ENCODE results near the gene FOXQ1. TPM values are rescaled to one million over a fixed set of nuclear protein-coding genes. Genes with fewer than 3 reads are reported as not detected.

The FOXQ1 gene
- total and polyA plus RNA-seq, 2 of the 13 experiments (the other 11 are each of a cell fraction or from before 2014, with no cell fraction given), result 35.2 to 39.8 TPM

DNA sequence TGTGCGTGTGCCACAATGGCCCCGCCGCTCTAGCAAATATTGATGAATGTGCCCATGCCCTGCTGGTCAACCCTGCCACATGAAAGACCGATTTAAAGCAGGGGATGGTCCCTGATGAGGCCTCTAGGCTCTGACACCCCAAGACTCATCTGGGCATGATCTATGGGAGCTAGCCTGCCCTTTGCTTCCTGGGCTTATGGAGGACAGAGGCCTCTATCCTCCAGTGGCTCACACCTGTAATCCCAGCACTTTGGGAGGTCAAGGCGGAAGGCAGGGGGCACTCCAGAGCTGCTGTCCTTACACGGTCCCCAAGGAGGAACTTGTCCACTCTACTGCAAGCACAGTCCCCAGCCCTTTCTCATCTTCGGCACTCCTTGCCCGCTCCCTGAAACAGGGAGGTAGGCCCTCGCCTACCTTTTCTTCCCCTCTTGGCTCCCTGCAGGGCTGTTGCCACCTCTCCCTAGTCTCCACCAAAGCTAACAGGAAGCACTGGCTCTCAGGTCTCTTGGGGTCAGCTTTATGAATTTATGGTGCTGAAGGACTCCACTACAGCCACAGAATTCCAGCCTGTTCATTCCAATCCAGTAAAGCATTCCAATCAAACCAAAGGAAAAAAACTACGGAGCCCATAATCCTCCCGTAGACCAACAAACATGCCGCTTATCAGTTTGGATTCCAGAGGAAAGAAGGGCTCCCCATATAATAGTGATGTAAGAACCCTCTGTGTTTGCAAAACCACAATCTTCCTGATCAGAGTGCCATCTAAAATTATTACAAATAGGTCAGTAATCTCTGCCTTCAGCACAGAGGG is 48.7 kb upstream of the FOXQ1 start (continued):
- TF ChIP-seq HNRNPLL (IDR thresholded peaks at IDR 0.05; ENCODE audit: low read depth, low read length, poor library complexity, severe bottlenecking), result no peak
- TF ChIP-seq TAF1 (CRISPR knock-in tag; IDR thresholded peaks at IDR 0.05), result peak; percentile 40; the same call in 1 of the 2 replicates
- TF ChIP-seq, protein P1, sequence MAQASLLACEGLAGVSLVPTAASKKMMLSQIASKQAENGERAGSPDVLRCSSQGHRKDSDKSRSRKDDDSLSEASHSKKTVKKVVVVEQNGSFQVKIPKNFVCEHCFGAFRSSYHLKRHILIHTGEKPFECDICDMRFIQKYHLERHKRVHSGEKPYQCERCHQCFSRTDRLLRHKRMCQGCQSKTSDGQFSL (CRISPR knock-in tag; IDR thresholded peaks at IDR 0.05), result no peak
- TF ChIP-seq GABPB1 (CRISPR knock-in tag; IDR thresholded peaks at IDR 0.05), result no peak; the same call in none of the 2 replicates
- peak; percentile 96 for TF ChIP-seq ZNF891 (CRISPR knock-in tag; IDR thresholded peaks at IDR 0.05)
- TF ChIP-seq SCMH1 (CRISPR knock-in tag; IDR thresholded peaks at IDR 0.05; ENCODE audit: borderline replicate concordance), result no peak
- 0 out of 2 replicates have a peak, but pooled peaks have one; percentile 37 for TF ChIP-seq ZNF12 (CRISPR knock-in tag; IDR thresholded peaks at IDR 0.05)
- TF ChIP-seq HMG20A (CRISPR knock-in tag; IDR thresholded peaks at IDR 0.05; ENCODE audit: borderline replicate concordance), result no peak
- TF ChIP-seq MED8 (CRISPR knock-in tag; IDR thresholded peaks at IDR 0.05; ENCODE audit: insufficient replicate concordance), result no peak
- TF ChIP-seq, protein P2, sequence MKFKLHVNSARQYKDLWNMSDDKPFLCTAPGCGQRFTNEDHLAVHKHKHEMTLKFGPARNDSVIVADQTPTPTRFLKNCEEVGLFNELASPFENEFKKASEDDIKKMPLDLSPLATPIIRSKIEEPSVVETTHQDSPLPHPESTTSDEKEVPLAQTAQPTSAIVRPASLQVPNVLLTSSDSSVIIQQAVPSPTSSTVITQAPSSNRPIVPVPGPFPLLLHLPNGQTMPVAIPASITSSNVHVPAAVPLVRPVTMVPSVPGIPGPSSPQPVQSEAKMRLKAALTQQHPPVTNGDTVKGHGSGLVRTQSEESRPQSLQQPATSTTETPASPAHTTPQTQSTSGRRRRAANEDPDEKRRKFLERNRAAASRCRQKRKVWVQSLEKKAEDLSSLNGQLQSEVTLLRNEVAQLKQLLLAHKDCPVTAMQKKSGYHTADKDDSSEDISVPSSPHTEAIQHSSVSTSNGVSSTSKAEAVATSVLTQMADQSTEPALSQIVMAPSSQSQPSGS (CRISPR knock-in tag; IDR thresholded peaks at IDR 0.05), result no peak
- TF ChIP-seq ZNF788 (CRISPR knock-in tag; IDR thresholded peaks at IDR 0.05; ENCODE audit: borderline replicate concordance), result peak; percentile 67; the same call in 1 of the 2 replicates
- no peak for TF ChIP-seq MEF2D (CRISPR knock-in tag; IDR thresholded peaks at IDR 0.05)
- no peak for TF ChIP-seq ZNF354B (CRISPR knock-in tag; IDR thresholded peaks at IDR 0.05)
- no peak for TF ChIP-seq CBFB (CRISPR knock-in tag; IDR thresholded peaks at IDR 0.05)
- TF ChIP-seq, protein P3, sequence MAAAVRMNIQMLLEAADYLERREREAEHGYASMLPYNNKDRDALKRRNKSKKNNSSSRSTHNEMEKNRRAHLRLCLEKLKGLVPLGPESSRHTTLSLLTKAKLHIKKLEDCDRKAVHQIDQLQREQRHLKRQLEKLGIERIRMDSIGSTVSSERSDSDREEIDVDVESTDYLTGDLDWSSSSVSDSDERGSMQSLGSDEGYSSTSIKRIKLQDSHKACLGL (CRISPR knock-in tag; IDR thresholded peaks at IDR 0.05), result no peak
- peak; percentile 42; the same call in 1 of the 2 replicates for TF ChIP-seq ZSCAN9 (CRISPR knock-in tag; IDR thresholded peaks at IDR 0.05; ENCODE audit: borderline replicate concordance)
- peak; percentile 73 for TF ChIP-seq RXRA (CRISPR knock-in tag; IDR thresholded peaks at IDR 0.05)
- TF ChIP-seq, protein P4, sequence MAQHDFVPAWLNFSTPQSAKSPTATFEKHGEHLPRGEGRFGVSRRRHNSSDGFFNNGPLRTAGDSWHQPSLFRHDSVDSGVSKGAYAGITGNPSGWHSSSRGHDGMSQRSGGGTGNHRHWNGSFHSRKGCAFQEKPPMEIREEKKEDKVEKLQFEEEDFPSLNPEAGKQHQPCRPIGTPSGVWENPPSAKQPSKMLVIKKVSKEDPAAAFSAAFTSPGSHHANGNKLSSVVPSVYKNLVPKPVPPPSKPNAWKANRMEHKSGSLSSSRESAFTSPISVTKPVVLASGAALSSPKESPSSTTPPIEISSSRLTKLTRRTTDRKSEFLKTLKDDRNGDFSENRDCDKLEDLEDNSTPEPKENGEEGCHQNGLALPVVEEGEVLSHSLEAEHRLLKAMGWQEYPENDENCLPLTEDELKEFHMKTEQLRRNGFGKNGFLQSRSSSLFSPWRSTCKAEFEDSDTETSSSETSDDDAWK (CRISPR knock-in tag; IDR thresholded peaks at IDR 0.05), result no peak
- no peak for TF ChIP-seq ZNF746 (CRISPR knock-in tag; IDR thresholded peaks at IDR 0.05)
- no peak for TF ChIP-seq ZNF3 (CRISPR knock-in tag; IDR thresholded peaks at IDR 0.05)
- TF ChIP-seq ZNF382 (CRISPR knock-in tag; IDR thresholded peaks at IDR 0.05; ENCODE audit: borderline replicate concordance), result no peak
- TF ChIP-seq ZNF326 (CRISPR knock-in tag; IDR thresholded peaks at IDR 0.05; ENCODE audit: borderline replicate concordance), result no peak
- TF ChIP-seq, protein P5, sequence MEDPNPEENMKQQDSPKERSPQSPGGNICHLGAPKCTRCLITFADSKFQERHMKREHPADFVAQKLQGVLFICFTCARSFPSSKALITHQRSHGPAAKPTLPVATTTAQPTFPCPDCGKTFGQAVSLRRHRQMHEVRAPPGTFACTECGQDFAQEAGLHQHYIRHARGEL (CRISPR knock-in tag; IDR thresholded peaks at IDR 0.05), result no peak
- TF ChIP-seq RARA (CRISPR knock-in tag; IDR thresholded peaks at IDR 0.05), result no peak; the same call in 1 of the 2 replicates
- no peak for TF ChIP-seq ZNF816 (CRISPR knock-in tag; IDR thresholded peaks at IDR 0.05; ENCODE audit: borderline replicate concordance)
- no peak for TF ChIP-seq ZNF773 (CRISPR knock-in tag; IDR thresholded peaks at IDR 0.05; ENCODE audit: borderline replicate concordance)
